ENCODE measurements around the gene TSPAN32. TPM values are rescaled to one million over a fixed set of nuclear protein-coding genes. Genes with fewer than 3 reads are reported as not detected.
A peak's percentile ranks its signal among the peaks of the same experiment; 100 is the strongest.

The TSPAN32 gene
- polyA plus RNA-seq, 12 donors, result 1.8 to 6.4 (median 3.9) TPM; not detected in 2

- DNase-seq, result no peak
Measured at GRCh38 chr11:2266586-2267305, 35.1 kb upstream of the TSPAN32 start.

- no peak for DNase-seq
Measured at GRCh38 chr11:2267306-2267850, 34.4 kb upstream of the TSPAN32 start.

GRCh38 chr11:2267851-2268728 lies 33.7 kb upstream of the TSPAN32 start:
- DNase-seq, result no peak

- DNase-seq, result no peak
Measured at GRCh38 chr11:2268729-2269600, 32.8 kb upstream of the TSPAN32 start.

- peak; percentile 67 for DNase-seq
Measured at GRCh38 chr11:2269601-2270321, 32.1 kb upstream of the TSPAN32 start.

GRCh38 chr11:2270322-2271076 lies 31.3 kb upstream of the TSPAN32 start, which contains the start of gene ASCL2:
Gene ASCL2, minus strand, starts transcription at chr11:2270588. Its CDS starts 256 bp downstream, at chr11:2270332.
- DNase-seq, result no peak

GRCh38 chr11:2271077-2271326 lies 30.8 kb upstream of the TSPAN32 start:
- no peak for DNase-seq

- DNase-seq, result no peak
Measured at GRCh38 chr11:2271327-2272227, 30.2 kb upstream of the TSPAN32 start.

GRCh38 chr11:2272228-2272945 lies 29.4 kb upstream of the TSPAN32 start:
- no peak for DNase-seq

GRCh38 chr11:2272946-2273280 lies 28.9 kb upstream of the TSPAN32 start:
- no peak for DNase-seq

- no peak for DNase-seq
Measured at GRCh38 chr11:2273311-2273710, 28.5 kb upstream of the TSPAN32 start.

GRCh38 chr11:2273771-2274170 lies 28.0 kb upstream of the TSPAN32 start:
- no peak for DNase-seq

GRCh38 chr11:2275334-2276279 lies 26.2 kb upstream of the TSPAN32 start:
- DNase-seq, result no peak

- DNase-seq, result no peak
Measured at GRCh38 chr11:2276280-2277007, 25.4 kb upstream of the TSPAN32 start.

- DNase-seq, result no peak
Measured at GRCh38 chr11:2277008-2277346, 24.8 kb upstream of the TSPAN32 start.

GRCh38 chr11:2277933-2278523 lies 23.8 kb upstream of the TSPAN32 start:
- no peak for DNase-seq

- no peak for DNase-seq
Measured at GRCh38 chr11:2280208-2280607, 21.6 kb upstream of the TSPAN32 start.

All from muscle of arm (tissue), 12 donors.